ENCODE measurements around the gene AGRP.
A peak's percentile ranks its signal among the peaks of the same experiment; 100 is the strongest.

Gene AGRP

GRCh38 chr16:67486805-67487204 lies 3.5 kb upstream of the AGRP start:
- DNase-seq (ENCODE audit: low read depth in 1 of 2, low spot score in 1 of 2), result no peak
- TF ChIP-seq JUND (IDR thresholded peaks at IDR 0.05; ENCODE audit: low read depth), result no peak
- in situ Hi-C loops (cut with HindIII; ENCODE audit: low pct_unique_long_range_greater_than_20kb, low sequenced_read_pairs), result no loop called here

GRCh38 chr16:67483731-67484525 lies 581 bp upstream of the AGRP start:
- no peak for DNase-seq (ENCODE audit: low read depth in 1 of 2, low spot score in 1 of 2)
- in situ Hi-C loops (cut with HindIII; ENCODE audit: low pct_unique_long_range_greater_than_20kb, low sequenced_read_pairs), result no loop called here
- TF ChIP-seq JUND (IDR thresholded peaks at IDR 0.05; ENCODE audit: low read depth), result no peak

GRCh38 chr16:67482233-67482924 lies 968 bp downstream of the AGRP start:
- no peak for DNase-seq (ENCODE audit: low read depth in 1 of 2, low spot score in 1 of 2)
- no peak for TF ChIP-seq JUND (IDR thresholded peaks at IDR 0.05; ENCODE audit: low read depth)
- in situ Hi-C loops (cut with HindIII; ENCODE audit: low pct_unique_long_range_greater_than_20kb, low sequenced_read_pairs), result no loop called here

- no peak for DNase-seq (ENCODE audit: low read depth in 1 of 2, low spot score in 1 of 2)
- in situ Hi-C loops (cut with HindIII; ENCODE audit: low pct_unique_long_range_greater_than_20kb, low sequenced_read_pairs), result no loop called here
Observed at GRCh38 chr16:67481561-67482232, 1.6 kb downstream of the AGRP start.

GRCh38 chr16:67480833-67481560 lies 2.4 kb downstream of the AGRP start, which contains the start of gene ATP6V0D1:
TSS of gene ATP6V0D1 (minus strand) at chr16:67481157. CDS start at chr16:67481086, 71 bp downstream.
- DNase-seq (ENCODE audit: low read depth in 1 of 2, low spot score in 1 of 2), result peak; percentile 91 to 98
- no peak for TF ChIP-seq JUND (IDR thresholded peaks at IDR 0.05; ENCODE audit: low read depth)
- in situ Hi-C loops (cut with HindIII; ENCODE audit: low pct_unique_long_range_greater_than_20kb, low sequenced_read_pairs), result no loop called here

More at GRCh38 chr16:67481561-67482232, 1.6 kb downstream of the AGRP start:
- no peak for TF ChIP-seq JUND (IDR thresholded peaks at IDR 0.05; ENCODE audit: low read depth)

- no peak for DNase-seq (ENCODE audit: low read depth in 1 of 2, low spot score in 1 of 2)
- in situ Hi-C loops (cut with HindIII; ENCODE audit: low pct_unique_long_range_greater_than_20kb, low sequenced_read_pairs), result no loop called here
- TF ChIP-seq JUND (IDR thresholded peaks at IDR 0.05; ENCODE audit: low read depth), result no peak
Observed at GRCh38 chr16:67477960-67478554, 5.3 kb downstream of the AGRP start.

GRCh38 chr16:67474551-67475455 lies 8.5 kb downstream of the AGRP start:
- no peak for TF ChIP-seq JUND (IDR thresholded peaks at IDR 0.05; ENCODE audit: low read depth)
- in situ Hi-C loops (cut with HindIII; ENCODE audit: low pct_unique_long_range_greater_than_20kb, low sequenced_read_pairs), result no loop called here
- no peak for DNase-seq (ENCODE audit: low read depth in 1 of 2, low spot score in 1 of 2)

- DNase-seq (ENCODE audit: low read depth in 1 of 2, low spot score in 1 of 2), result no peak
- in situ Hi-C loops (cut with HindIII; ENCODE audit: low pct_unique_long_range_greater_than_20kb, low sequenced_read_pairs), result no loop called here
- TF ChIP-seq JUND (IDR thresholded peaks at IDR 0.05; ENCODE audit: low read depth), result no peak
Observed at GRCh38 chr16:67471758-67472384, 11.5 kb downstream of the AGRP start.

GRCh38 chr16:67470359-67470758 lies 13.0 kb downstream of the AGRP start:
- DNase-seq (ENCODE audit: low read depth in 1 of 2, low spot score in 1 of 2), result peak in 1 of 2 experiments; percentile 51
- TF ChIP-seq JUND (IDR thresholded peaks at IDR 0.05; ENCODE audit: low read depth), result no peak
- in situ Hi-C loops (cut with HindIII; ENCODE audit: low pct_unique_long_range_greater_than_20kb, low sequenced_read_pairs), result no loop called here

GRCh38 chr16:67468731-67469130 lies 14.6 kb downstream of the AGRP start:
- in situ Hi-C loops (cut with HindIII; ENCODE audit: low pct_unique_long_range_greater_than_20kb, low sequenced_read_pairs), result no loop called here
- TF ChIP-seq JUND (IDR thresholded peaks at IDR 0.05; ENCODE audit: low read depth), result no peak
- DNase-seq (ENCODE audit: low read depth in 1 of 2, low spot score in 1 of 2), result no peak

- in situ Hi-C loops (cut with HindIII; ENCODE audit: low pct_unique_long_range_greater_than_20kb, low sequenced_read_pairs), result no loop called here
- no peak for DNase-seq (ENCODE audit: low read depth in 1 of 2, low spot score in 1 of 2)
- TF ChIP-seq JUND (IDR thresholded peaks at IDR 0.05; ENCODE audit: low read depth), result no peak
Observed at GRCh38 chr16:67466581-67466980, 16.8 kb downstream of the AGRP start.

Data from T47D (cell line).